ENCODE results near the gene RAD51B.

GRCh38 chr14:67782090-67782489 is 37.5 kb upstream of the RAD51B start:
- TF ChIP-seq CTCF (IDR thresholded peaks at IDR 0.05 in 2 of 3, conservative IDR thresholded peaks at IDR 0.05 in 1 of 3; ENCODE audit: borderline replicate concordance in 1 of 3, insufficient read depth in 1 of 3, low read depth in 2 of 3, low read length in 2 of 3) (no peak), EZH2 (IDR thresholded peaks at IDR 0.05) (no peak), SP1 (IDR thresholded peaks at IDR 0.05; ENCODE audit: low read depth) (no peak)
- TF ChIP-seq, protein P1, sequence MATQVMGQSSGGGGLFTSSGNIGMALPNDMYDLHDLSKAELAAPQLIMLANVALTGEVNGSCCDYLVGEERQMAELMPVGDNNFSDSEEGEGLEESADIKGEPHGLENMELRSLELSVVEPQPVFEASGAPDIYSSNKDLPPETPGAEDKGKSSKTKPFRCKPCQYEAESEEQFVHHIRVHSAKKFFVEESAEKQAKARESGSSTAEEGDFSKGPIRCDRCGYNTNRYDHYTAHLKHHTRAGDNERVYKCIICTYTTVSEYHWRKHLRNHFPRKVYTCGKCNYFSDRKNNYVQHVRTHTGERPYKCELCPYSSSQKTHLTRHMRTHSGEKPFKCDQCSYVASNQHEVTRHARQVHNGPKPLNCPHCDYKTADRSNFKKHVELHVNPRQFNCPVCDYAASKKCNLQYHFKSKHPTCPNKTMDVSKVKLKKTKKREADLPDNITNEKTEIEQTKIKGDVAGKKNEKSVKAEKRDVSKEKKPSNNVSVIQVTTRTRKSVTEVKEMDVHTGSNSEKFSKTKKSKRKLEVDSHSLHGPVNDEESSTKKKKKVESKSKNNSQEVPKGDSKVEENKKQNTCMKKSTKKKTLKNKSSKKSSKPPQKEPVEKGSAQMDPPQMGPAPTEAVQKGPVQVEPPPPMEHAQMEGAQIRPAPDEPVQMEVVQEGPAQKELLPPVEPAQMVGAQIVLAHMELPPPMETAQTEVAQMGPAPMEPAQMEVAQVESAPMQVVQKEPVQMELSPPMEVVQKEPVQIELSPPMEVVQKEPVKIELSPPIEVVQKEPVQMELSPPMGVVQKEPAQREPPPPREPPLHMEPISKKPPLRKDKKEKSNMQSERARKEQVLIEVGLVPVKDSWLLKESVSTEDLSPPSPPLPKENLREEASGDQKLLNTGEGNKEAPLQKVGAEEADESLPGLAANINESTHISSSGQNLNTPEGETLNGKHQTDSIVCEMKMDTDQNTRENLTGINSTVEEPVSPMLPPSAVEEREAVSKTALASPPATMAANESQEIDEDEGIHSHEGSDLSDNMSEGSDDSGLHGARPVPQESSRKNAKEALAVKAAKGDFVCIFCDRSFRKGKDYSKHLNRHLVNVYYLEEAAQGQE (IDR thresholded peaks at IDR 0.05; ENCODE audit: low read depth): no peak

All from HCT116 (cell line).